Nephron (organoid): Measurements from ENCODE around the gene TAS1R2.

ENCODE experiments used
- H3K27ac Mint-ChIP-seq, 3 experiments: 2 replicates each; pipeline ENCODE4 v1.8.0; 2020; ENCODE audit warnings: mixed read lengths in 3 of 3, mild to moderate bottlenecking in 2 of 3, moderate library complexity in 1 of 3
- H3K27me3 Mint-ChIP-seq: 2 replicates; pipeline ENCODE4 v1.8.0; 2021; ENCODE audit warnings: low read depth, mild to moderate bottlenecking, moderate library complexity, mixed read lengths
- H3K36me3 Mint-ChIP-seq: 2 replicates; pipeline ENCODE4 v1.8.0; 2020; ENCODE audit warnings: low read depth, mixed read lengths
- H3K4me1 Mint-ChIP-seq: 2 replicates; pipeline ENCODE4 v1.8.0; 2020; ENCODE audit warnings: mixed read lengths
- H3K4me3 Mint-ChIP-seq, 3 experiments: 2 replicates each; pipeline ENCODE4 v1.8.0; 2020; ENCODE audit warnings: mild to moderate bottlenecking in 3 of 3, mixed read lengths in 3 of 3, moderate library complexity in 2 of 3
- H3K9me3 Mint-ChIP-seq: 2 replicates; pipeline ENCODE4 v1.8.0; 2020; ENCODE audit warnings: mixed read lengths
- CTCF ChIP-seq, 3 experiments: fragments of 200-600 bp; sonication (generic); IDR thresholded peaks; one replicate each; pipeline ENCODE4 v1.5.0; 2021; ENCODE audit warnings: antibody characterized with exemption in 3 of 3; ENCODE audit not compliant: unreplicated experiment in 3 of 3

TAS1R2 gene

GRCh38 chr1:18875107-18875795, 15.8 kb upstream of the TAS1R2 start:
- no peaks in the 10 kb centered on the region for H3K9me3 Mint-ChIP-seq
- H3K27me3 Mint-ChIP-seq = peaks cover 16% of the 10 kb centered on the region
- H3K4me3 Mint-ChIP-seq = no peak overlapping the region
- H3K27ac Mint-ChIP-seq = no peak overlapping the region
- H3K36me3 Mint-ChIP-seq = no peaks in the 10 kb centered on the region
- H3K4me1 Mint-ChIP-seq = peaks cover 3% of the 10 kb centered on the region
- peak; percentile 87 to 90 (median 88) for TF ChIP-seq CTCF (IDR thresholded peaks at IDR 0.05; ENCODE audit: unreplicated experiment in 3 of 3)

GRCh38 chr1:18874600-18874999, 15.1 kb upstream of the TAS1R2 start:
- Mint-ChIP-seq H3K4me1 (peaks cover 7% of the 10 kb centered on the region), H3K27me3 (peaks cover 18% of the 10 kb centered on the region), H3K36me3 (no peaks in the 10 kb centered on the region), H3K4me3 (no peak overlapping the region), H3K27ac (no peak overlapping the region), H3K9me3 (no peaks in the 10 kb centered on the region)
- no peak for TF ChIP-seq CTCF (IDR thresholded peaks at IDR 0.05; ENCODE audit: unreplicated experiment in 3 of 3)

DNA sequence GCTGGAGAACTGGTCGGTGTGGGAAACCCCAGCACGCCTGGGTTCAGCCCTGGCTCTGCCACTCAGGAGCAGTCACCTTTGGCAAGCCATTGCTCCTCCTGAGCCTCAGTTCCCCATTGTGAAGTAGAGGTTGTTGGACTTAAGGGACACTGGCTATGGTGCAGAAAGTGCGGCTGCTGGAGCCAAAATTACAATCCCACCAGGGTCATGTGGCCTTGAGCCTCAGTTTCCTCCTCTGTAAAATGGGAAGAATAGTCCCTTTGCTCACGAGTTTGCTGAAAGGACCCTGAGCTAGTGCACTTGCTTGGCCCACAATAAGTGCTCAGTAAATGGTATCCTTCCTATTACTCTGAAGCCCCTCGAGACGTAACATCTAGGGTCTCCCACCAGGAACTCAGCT, 14.6 kb upstream of the TAS1R2 start:
- H3K36me3 Mint-ChIP-seq = no peaks in the 10 kb centered on the region
- peaks cover 18% of the 10 kb centered on the region for H3K27me3 Mint-ChIP-seq
- H3K4me3 Mint-ChIP-seq = no peak overlapping the region
- H3K4me1 Mint-ChIP-seq = peaks cover 7% of the 10 kb centered on the region
- no peak overlapping the region for H3K27ac Mint-ChIP-seq
- no peak for TF ChIP-seq CTCF (IDR thresholded peaks at IDR 0.05; ENCODE audit: unreplicated experiment in 3 of 3)
- H3K9me3 Mint-ChIP-seq = no peaks in the 10 kb centered on the region

GRCh38 chr1:18872071-18872611, 12.7 kb upstream of the TAS1R2 start:
- TF ChIP-seq CTCF (IDR thresholded peaks at IDR 0.05; ENCODE audit: unreplicated experiment in 3 of 3) = no peak
- peaks cover 7% of the 10 kb centered on the region for H3K4me1 Mint-ChIP-seq
- H3K36me3 Mint-ChIP-seq = no peaks in the 10 kb centered on the region
- no peak overlapping the region for H3K27ac Mint-ChIP-seq
- H3K9me3 Mint-ChIP-seq = no peaks in the 10 kb centered on the region
- peaks cover 20% of the 10 kb centered on the region for H3K27me3 Mint-ChIP-seq
- H3K4me3 Mint-ChIP-seq = no peak overlapping the region

DNA sequence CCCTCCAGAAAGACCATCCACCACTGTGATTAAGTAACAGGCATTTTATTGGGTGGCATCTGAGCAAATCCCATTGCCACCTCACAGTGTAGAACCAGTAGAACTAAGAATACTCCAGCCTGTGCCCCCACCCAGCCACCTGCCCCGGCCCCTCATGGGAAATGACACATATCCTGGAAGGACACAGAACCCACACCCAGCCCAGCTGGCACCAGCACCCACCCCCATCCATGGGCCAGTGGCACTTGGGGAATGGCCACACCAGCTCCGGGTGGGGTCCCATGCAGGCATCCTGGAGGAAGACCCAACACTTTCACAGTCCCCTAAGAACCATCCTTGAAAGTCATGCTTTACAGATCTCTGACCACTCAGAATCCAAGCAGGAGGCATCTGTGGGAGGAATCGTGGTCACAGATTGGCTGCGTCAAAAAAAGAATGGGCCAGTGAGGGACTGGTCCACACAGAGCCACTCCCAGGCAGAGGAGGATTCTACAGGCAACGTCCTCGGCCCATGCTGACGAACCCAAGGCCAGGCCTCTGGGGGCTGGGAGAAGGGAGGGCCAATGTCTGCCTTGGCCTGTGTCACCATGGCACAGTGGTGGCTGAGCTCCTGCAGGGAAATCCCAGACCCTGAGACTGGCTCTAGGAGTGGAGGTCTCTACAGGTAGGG, 12.1 kb upstream of the TAS1R2 start:
- Mint-ChIP-seq H3K4me3 (no peak overlapping the region), H3K27me3 (peaks cover 23% of the 10 kb centered on the region), H3K36me3 (no peaks in the 10 kb centered on the region), H3K4me1 (peaks cover 7% of the 10 kb centered on the region), H3K27ac (no peak overlapping the region), H3K9me3 (no peaks in the 10 kb centered on the region)
- no peak for TF ChIP-seq CTCF (IDR thresholded peaks at IDR 0.05; ENCODE audit: unreplicated experiment in 3 of 3)
